Osteoblast (primary cell): ENCODE results near the gene TINCR. TPM values are rescaled to one million over a fixed set of nuclear protein-coding genes. Genes with fewer than 3 reads are reported as not detected.

ENCODE experiments used
- DNase-seq: peaks from one replicate; pipeline ENCODE4 v3.0.0; 2011; ENCODE audit warnings: low spot score, mixed read lengths; ENCODE audit not compliant: insufficient read length; ENCODE audit errors: missing footprints
- H2AFZ ChIP-seq: 2 replicates; pipeline ENCODE4 v1.6.0; 2011; ENCODE audit warnings: mild to moderate bottlenecking, low read length
- H3K27ac ChIP-seq: 2 replicates; pipeline ENCODE4 v1.5.1; 2011; ENCODE audit warnings: mild to moderate bottlenecking, low read depth, low read length, moderate library complexity
- H3K27me3 ChIP-seq: 2 replicates; pipeline ENCODE4 v1.6.0; 2012; ENCODE audit warnings: mild to moderate bottlenecking, control low read depth, inconsistent platforms, low read length, moderate library complexity; ENCODE audit not compliant: insufficient read depth
- H3K36me3 ChIP-seq: 2 replicates; pipeline ENCODE4 v1.5.1; 2011; ENCODE audit warnings: mild to moderate bottlenecking, low read length, control low read depth, moderate library complexity; ENCODE audit not compliant: insufficient read depth
- H3K4me1 ChIP-seq: 2 replicates; pipeline ENCODE4 v1.5.1; 2011; ENCODE audit warnings: mild to moderate bottlenecking, low read length, control low read depth, moderate library complexity; ENCODE audit not compliant: insufficient read depth
- H3K4me2 ChIP-seq: 2 replicates; pipeline ENCODE4 v1.6.0; 2011; ENCODE audit warnings: mild to moderate bottlenecking, low read length; ENCODE audit not compliant: insufficient read depth
- H3K4me3 ChIP-seq: fragments of 200-600 bp; sonication (generic); 3 replicates; pipeline ENCODE4 v1.5.1; 2012; ENCODE audit warnings: mild to moderate bottlenecking, low read length, inconsistent platforms; ENCODE audit not compliant: insufficient read depth
- H3K79me2 ChIP-seq: 2 replicates; pipeline ENCODE4 v1.6.0; 2012; ENCODE audit warnings: mild to moderate bottlenecking, low read length, control low read depth, inconsistent platforms; ENCODE audit not compliant: insufficient read depth
- H3K9me3 ChIP-seq: 2 replicates; pipeline ENCODE4 v1.5.1; 2011; ENCODE audit warnings: low read depth, low read length, control low read depth
- H4K20me1 ChIP-seq: 2 replicates; pipeline ENCODE4 v1.6.0; 2012; ENCODE audit warnings: mild to moderate bottlenecking, low read length, control low read depth; ENCODE audit not compliant: insufficient read depth
- CTCF ChIP-seq: IDR thresholded peaks from 2 replicates; pipeline ENCODE4 v1.5.1; 2011; ENCODE audit warnings: mild to moderate bottlenecking, low read depth, low read length, moderate library complexity; ENCODE audit errors: extremely low read depth
- total RNA-seq: library from RNA; depleted of rRNA; stranded (reverse); fragments of >200 nt; gene quantifications from 2 replicates; pipeline ENCODE4 v1.2.3, GENCODE V29; 2012

TINCR gene
- total RNA-seq, 1 donor = 0.36 TPM

GRCh38 chr19:5586300-5587070 is 18.7 kb upstream of the TINCR start:
- peaks cover 19% of the 10 kb centered on the region for H4K20me1 ChIP-seq
- H3K27ac ChIP-seq = no peak overlapping the region
- H3K27me3 ChIP-seq = no peaks in the 10 kb centered on the region
- DNase-seq = peak; percentile 77
- no peaks in the 10 kb centered on the region for H3K9me3 ChIP-seq
- no peak overlapping the region for H3K4me2 ChIP-seq
- no peak overlapping the region for H2AFZ ChIP-seq
- H3K79me2 ChIP-seq = no peaks in the 10 kb centered on the region
- H3K4me3 ChIP-seq = no peak overlapping the region
- no peaks in the 10 kb centered on the region for H3K4me1 ChIP-seq
- H3K36me3 ChIP-seq = peaks cover 50% of the 10 kb centered on the region
- no peak for TF ChIP-seq CTCF

- DNase-seq = peak; percentile 84
- Histone ChIP-seq H3K27me3 (no peaks in the 10 kb centered on the region), H4K20me1 (peaks cover 17% of the 10 kb centered on the region), H3K4me3 (no peak overlapping the region), H3K4me1 (no peaks in the 10 kb centered on the region), H3K9me3 (no peaks in the 10 kb centered on the region), H3K79me2 (no peaks in the 10 kb centered on the region), H3K27ac (no peak overlapping the region), H3K4me2 (no peak overlapping the region), H2AFZ (no peak overlapping the region), H3K36me3 (peaks cover 46% of the 10 kb centered on the region)
- no peak for TF ChIP-seq CTCF
These were observed 17.9 kb upstream of the TINCR start for GRCh38 chr19:5585461-5586299.

GRCh38 chr19:5580161-5580571 is 12.4 kb upstream of the TINCR start:
- H3K4me3 ChIP-seq = no peak overlapping the region
- no peak overlapping the region for H3K27ac ChIP-seq
- peaks cover 6% of the 10 kb centered on the region for H4K20me1 ChIP-seq
- TF ChIP-seq CTCF = no peak
- DNase-seq = peak; percentile 73
- H3K9me3 ChIP-seq = no peaks in the 10 kb centered on the region
- no peak overlapping the region for H2AFZ ChIP-seq
- no peaks in the 10 kb centered on the region for H3K79me2 ChIP-seq
- H3K4me2 ChIP-seq = no peak overlapping the region
- H3K36me3 ChIP-seq = peaks cover 6% of the 10 kb centered on the region
- no peaks in the 10 kb centered on the region for H3K27me3 ChIP-seq
- H3K4me1 ChIP-seq = no peaks in the 10 kb centered on the region

- no peaks in the 10 kb centered on the region for H3K27me3 ChIP-seq
- TF ChIP-seq CTCF = no peak
- H3K79me2 ChIP-seq = no peaks in the 10 kb centered on the region
- H3K36me3 ChIP-seq = peaks cover 6% of the 10 kb centered on the region
- DNase-seq = no peak
- no peak overlapping the region for H2AFZ ChIP-seq
- no peaks in the 10 kb centered on the region for H3K4me1 ChIP-seq
- H3K9me3 ChIP-seq = no peaks in the 10 kb centered on the region
- H4K20me1 ChIP-seq = peaks cover 6% of the 10 kb centered on the region
- no peak overlapping the region for H3K27ac ChIP-seq
- no peak overlapping the region for H3K4me3 ChIP-seq
- no peak overlapping the region for H3K4me2 ChIP-seq
These were observed 11.9 kb upstream of the TINCR start for GRCh38 chr19:5579697-5580096.
